Effector CD4-positive, alpha-beta T cell (primary cell): ENCODE data around the gene EMILIN1.

Source experiments
- DNase-seq: peaks from one replicate; pipeline ENCODE4 v3.0.0-alpha.2; 2020

EMILIN1 gene

GRCh38 chr2:27127883-27128667, 49.7 kb downstream of the EMILIN1 start:
- DNase-seq = no peak

GRCh38 chr2:27128668-27129571, 50.5 kb downstream of the EMILIN1 start:
- DNase-seq = no peak

GRCh38 chr2:27130396-27130795, 52.0 kb downstream of the EMILIN1 start:
- DNase-seq = no peak

- DNase-seq = no peak
Observed at GRCh38 chr2:27131429-27131828, 53.0 kb downstream of the EMILIN1 start.

- no peak for DNase-seq
Observed at GRCh38 chr2:27133195-27133875, 54.9 kb downstream of the EMILIN1 start.

- DNase-seq = peak; percentile 97
Observed at GRCh38 chr2:27133905-27134780, 55.7 kb downstream of the EMILIN1 start, which contains the start of gene PREB. Gene PREB (minus strand): TSS chr2:27134636. CDS start chr2:27134421, 215 bp downstream.

- no peak for DNase-seq
Observed at GRCh38 chr2:27134781-27135477, 56.5 kb downstream of the EMILIN1 start.

GRCh38 chr2:27135478-27135955, 57.1 kb downstream of the EMILIN1 start:
- DNase-seq = no peak
